GM23338 (cell line): Measurements from ENCODE around the gene GNS. TPM values are rescaled to one million over a fixed set of nuclear protein-coding genes. Genes with fewer than 3 reads are reported as not detected.

Source experiments
- ATAC-seq: fragments of 200-7000 bp; cut with Tn5 transposase; 3 replicates; pipeline ENCODE4 v1.9.1; 2020
- DNase-seq: peaks from one replicate; pipeline ENCODE4 v3.0.0-alpha.2; 2015; ENCODE audit warnings: low spot score
- H2AFZ ChIP-seq: fragments of 200-600 bp; sonication (generic); 2 replicates; pipeline ENCODE4 v1.8.0; 2016; ENCODE audit warnings: antibody characterized with exemption, mild to moderate bottlenecking, moderate library complexity
- H3F3A ChIP-seq: fragments of 200-600 bp; sonication (generic); replicated peaks from 2 replicates; pipeline ENCODE4 v1.8.0; 2017; ENCODE audit warnings: antibody characterized with exemption, mixed run types, low read depth
- H3K27ac ChIP-seq: fragments of 200-600 bp; sonication (generic); 2 replicates; pipeline ENCODE4 v1.6.1; 2016; ENCODE audit warnings: low read depth
- H3K27me3 ChIP-seq: fragments of 200-600 bp; sonication (generic); 2 replicates; pipeline ENCODE4 v1.8.0; 2016; ENCODE audit warnings: mild to moderate bottlenecking, mixed run types, moderate library complexity; ENCODE audit not compliant: insufficient read depth
- H3K36me3 ChIP-seq: fragments of 200-600 bp; sonication (generic); 2 replicates; pipeline ENCODE4 v1.8.0; 2016; ENCODE audit warnings: mild to moderate bottlenecking; ENCODE audit not compliant: insufficient read depth
- H3K4me1 ChIP-seq: fragments of 200-600 bp; sonication (generic); 2 replicates; pipeline ENCODE4 v1.8.0; 2016; ENCODE audit warnings: mild to moderate bottlenecking, moderate library complexity; ENCODE audit not compliant: insufficient read depth
- H3K4me2 ChIP-seq: fragments of 200-600 bp; sonication (generic); 2 replicates; pipeline ENCODE4 v1.7.1; 2017; ENCODE audit warnings: mixed run types
- H3K4me3 ChIP-seq: fragments of 200-600 bp; sonication (generic); 2 replicates; pipeline ENCODE4 v1.6.1; 2016; ENCODE audit warnings: mixed run types
- H3K79me2 ChIP-seq: fragments of 200-600 bp; sonication (generic); replicated peaks from 2 replicates; pipeline ENCODE4 v1.8.0; 2017; ENCODE audit warnings: mild to moderate bottlenecking; ENCODE audit not compliant: insufficient read depth
- H3K9me2 ChIP-seq: fragments of 200-600 bp; sonication (generic); 2 replicates; pipeline ENCODE4 v1.8.0; 2017; ENCODE audit not compliant: insufficient read depth
- H4K20me1 ChIP-seq: fragments of 200-600 bp; sonication (generic); replicated peaks from 2 replicates; pipeline ENCODE4 v1.8.0; 2017; ENCODE audit warnings: mild to moderate bottlenecking; ENCODE audit not compliant: insufficient read depth
- H3K27ac Mint-ChIP-seq: 2 replicates; pipeline ENCODE4 v1.8.0; 2020; ENCODE audit warnings: inconsistent platforms, mild to moderate bottlenecking, moderate library complexity, mixed read lengths
- H3K27me3 Mint-ChIP-seq: 3 replicates; pipeline ENCODE4 v1.8.0; 2022; ENCODE audit warnings: low read depth, mild to moderate bottlenecking, moderate library complexity, mixed read lengths, inconsistent platforms; ENCODE audit not compliant: insufficient read depth, poor library complexity
- H3K36me3 Mint-ChIP-seq: 3 replicates; pipeline ENCODE4 v1.8.0; 2021; ENCODE audit warnings: low read depth, mild to moderate bottlenecking, inconsistent platforms, moderate library complexity, mixed read lengths
- H3K4me1 Mint-ChIP-seq: 3 replicates; pipeline ENCODE4 v1.8.0; 2020; ENCODE audit warnings: mild to moderate bottlenecking, inconsistent platforms, mixed read lengths
- H3K4me3 Mint-ChIP-seq: 3 replicates; pipeline ENCODE4 v1.8.0; 2021; ENCODE audit warnings: moderate library complexity, mild to moderate bottlenecking, inconsistent platforms, mixed read lengths
- H3K9me3 Mint-ChIP-seq: 3 replicates; pipeline ENCODE4 v1.8.0; 2020; ENCODE audit warnings: moderate library complexity, mild to moderate bottlenecking, inconsistent platforms, mixed read lengths
- CREB1 ChIP-seq: fragments of 250-450 bp; sonication (Bioruptor Pico); IDR thresholded peaks from 2 replicates; pipeline ENCODE4 v1.5.0; 2020; ENCODE audit warnings: low read depth, mild to moderate bottlenecking, moderate library complexity
- ETS1 ChIP-seq: IDR thresholded peaks from 2 replicates; pipeline ENCODE4 v1.6.1; 2016; ENCODE audit warnings: antibody characterized with exemption
- EZH2 ChIP-seq: fragments of 200-600 bp; sonication (generic); IDR thresholded peaks from one replicate; pipeline ENCODE4 v1.8.0; 2017; ENCODE audit warnings: antibody characterized with exemption, mild to moderate bottlenecking, low read depth; ENCODE audit not compliant: unreplicated experiment
- JUNB ChIP-seq: IDR thresholded peaks from one replicate; pipeline ENCODE4 v1.6.1; 2016; ENCODE audit warnings: antibody characterized with exemption; ENCODE audit not compliant: unreplicated experiment
- NANOG ChIP-seq: IDR thresholded peaks from 2 replicates; pipeline ENCODE4 v1.6.1; 2016; ENCODE audit warnings: antibody characterized with exemption, borderline replicate concordance
- POLR2AphosphoS5 ChIP-seq: IDR thresholded peaks from 2 replicates; pipeline ENCODE4 v1.6.1; 2016; ENCODE audit warnings: antibody characterized with exemption, low read depth
- STAT1 ChIP-seq: IDR thresholded peaks from one replicate; pipeline ENCODE4 v1.6.1; 2016; ENCODE audit warnings: antibody characterized with exemption; ENCODE audit not compliant: unreplicated experiment
- ZNF114 ChIP-seq: fragments of 250-450 bp; sonication (Bioruptor Pico); IDR thresholded peaks from 2 replicates; pipeline ENCODE4 v1.5.0; 2020; ENCODE audit warnings: mild to moderate bottlenecking, moderate library complexity
- ZNF331 ChIP-seq: fragments of 250-450 bp; sonication (Bioruptor Pico); IDR thresholded peaks from 2 replicates; pipeline ENCODE4 v1.5.0; 2020; ENCODE audit warnings: low read depth, mild to moderate bottlenecking, moderate library complexity
- polyA plus RNA-seq: library from polyadenylated mRNA; unstranded; fragments of >200 nt; fragmentation: Nextera tagmentation; extraction: Ambion mirVana; gene quantifications from 2 replicates; pipeline ENCODE4 v1.2.1, GENCODE V29; 2016
- total RNA-seq: library from RNA; depleted of rRNA; stranded (reverse); fragments of >200 nt; shearing (Covaris generic); gene quantifications from 2 replicates; pipeline ENCODE4 v1.2.3, GENCODE V29; 2014
- TF ChIP-seq, protein P1 (sequence below): fragments of 250-450 bp; sonication (Bioruptor Pico); IDR thresholded peaks from 2 replicates; pipeline ENCODE4 v1.5.0; 2020; ENCODE audit warnings: mild to moderate bottlenecking, moderate library complexity
- TF ChIP-seq, protein P2 (sequence below): IDR thresholded peaks from one replicate; pipeline ENCODE4 v1.6.1; 2018; ENCODE audit warnings: antibody characterized with exemption; ENCODE audit not compliant: unreplicated experiment
- TF ChIP-seq, protein P3 (sequence below), 2 experiments: fragments of 200-600 bp in 1 of 2; sonication (generic) in 1 of 2; conservative IDR thresholded peaks; 2 replicates each; pipeline versions ENCODE4 v1.5.1 to v1.6.1; 2016 to 2017; ENCODE audit warnings: antibody characterized with exemption in 2 of 2, low read depth in 2 of 2, mild to moderate bottlenecking in 2 of 2, moderate library complexity in 1 of 2

Gene GNS
- total and polyA plus RNA-seq, 2 experiments from 2014 or later: 12.3 to 34.9 TPM

DNA sequence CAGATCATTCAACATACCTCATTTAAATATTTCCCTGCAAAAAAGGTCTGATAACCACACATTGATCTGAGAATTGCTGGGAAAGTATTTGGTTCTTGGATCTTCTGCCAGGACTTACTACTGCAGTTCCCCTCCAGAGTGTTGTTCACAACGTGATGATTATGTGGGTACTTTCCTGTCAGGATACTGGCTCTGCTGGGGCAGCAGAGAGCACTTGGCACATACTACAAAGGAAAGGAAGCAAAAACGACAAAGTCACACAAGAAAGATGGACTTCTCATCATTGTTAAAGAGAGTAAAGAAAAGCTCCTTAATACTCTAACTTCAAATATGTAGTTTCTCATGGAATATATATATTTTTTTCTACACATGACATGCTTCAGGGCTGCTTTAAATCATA, 11.5 kb downstream of the GNS start (continued):
- TF ChIP-seq STAT1: no peak

DNA sequence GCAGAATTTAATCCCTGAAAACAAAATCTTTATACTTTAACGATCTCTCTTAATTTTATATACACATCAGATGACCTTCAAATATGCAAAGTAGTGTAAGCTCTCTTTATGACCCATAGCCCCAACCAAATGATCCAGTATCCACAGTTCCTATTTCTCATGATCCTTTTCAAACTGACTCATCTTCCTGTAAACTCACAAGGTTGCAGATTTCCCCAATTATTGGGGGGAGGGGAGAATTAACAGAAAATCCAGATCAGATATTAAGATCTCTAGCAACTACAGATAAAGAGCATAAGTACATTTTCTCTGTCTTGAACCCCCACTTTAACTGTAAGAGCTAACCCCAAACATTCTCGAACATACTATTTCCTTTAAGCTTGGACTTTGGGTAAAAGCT, 12.5 kb downstream of the GNS start:
- no peaks in the 10 kb centered on the region for H3K4me1 Mint-ChIP-seq
- Histone ChIP-seq H3K79me2 (no peaks in the 10 kb centered on the region), H2AFZ (no peak overlapping the region), H3K4me3 (no peak overlapping the region), H3K36me3 (peaks cover 53% of the 10 kb centered on the region), H4K20me1 (peaks cover 4% of the 10 kb centered on the region; the same call in 1 of the 2 replicates), H3K4me2 (no peak overlapping the region), H3F3A (no peaks in the 10 kb centered on the region), H3K27me3 (no peaks in the 10 kb centered on the region), H3K4me1 (no peaks in the 10 kb centered on the region), H3K9me2 (no peaks in the 10 kb centered on the region), H3K27ac (no peak overlapping the region)
- H3K9me3 Mint-ChIP-seq: no peaks in the 10 kb centered on the region
- ATAC-seq (no peak), DNase-seq (no peak)
- H3K27me3 Mint-ChIP-seq: no peaks in the 10 kb centered on the region
- peaks cover 55% of the 10 kb centered on the region for H3K36me3 Mint-ChIP-seq
- no peak overlapping the region for H3K27ac Mint-ChIP-seq
- TF ChIP-seq POLR2AphosphoS5: no peak
- no peak for TF ChIP-seq STAT1
- TF ChIP-seq, protein P1, sequence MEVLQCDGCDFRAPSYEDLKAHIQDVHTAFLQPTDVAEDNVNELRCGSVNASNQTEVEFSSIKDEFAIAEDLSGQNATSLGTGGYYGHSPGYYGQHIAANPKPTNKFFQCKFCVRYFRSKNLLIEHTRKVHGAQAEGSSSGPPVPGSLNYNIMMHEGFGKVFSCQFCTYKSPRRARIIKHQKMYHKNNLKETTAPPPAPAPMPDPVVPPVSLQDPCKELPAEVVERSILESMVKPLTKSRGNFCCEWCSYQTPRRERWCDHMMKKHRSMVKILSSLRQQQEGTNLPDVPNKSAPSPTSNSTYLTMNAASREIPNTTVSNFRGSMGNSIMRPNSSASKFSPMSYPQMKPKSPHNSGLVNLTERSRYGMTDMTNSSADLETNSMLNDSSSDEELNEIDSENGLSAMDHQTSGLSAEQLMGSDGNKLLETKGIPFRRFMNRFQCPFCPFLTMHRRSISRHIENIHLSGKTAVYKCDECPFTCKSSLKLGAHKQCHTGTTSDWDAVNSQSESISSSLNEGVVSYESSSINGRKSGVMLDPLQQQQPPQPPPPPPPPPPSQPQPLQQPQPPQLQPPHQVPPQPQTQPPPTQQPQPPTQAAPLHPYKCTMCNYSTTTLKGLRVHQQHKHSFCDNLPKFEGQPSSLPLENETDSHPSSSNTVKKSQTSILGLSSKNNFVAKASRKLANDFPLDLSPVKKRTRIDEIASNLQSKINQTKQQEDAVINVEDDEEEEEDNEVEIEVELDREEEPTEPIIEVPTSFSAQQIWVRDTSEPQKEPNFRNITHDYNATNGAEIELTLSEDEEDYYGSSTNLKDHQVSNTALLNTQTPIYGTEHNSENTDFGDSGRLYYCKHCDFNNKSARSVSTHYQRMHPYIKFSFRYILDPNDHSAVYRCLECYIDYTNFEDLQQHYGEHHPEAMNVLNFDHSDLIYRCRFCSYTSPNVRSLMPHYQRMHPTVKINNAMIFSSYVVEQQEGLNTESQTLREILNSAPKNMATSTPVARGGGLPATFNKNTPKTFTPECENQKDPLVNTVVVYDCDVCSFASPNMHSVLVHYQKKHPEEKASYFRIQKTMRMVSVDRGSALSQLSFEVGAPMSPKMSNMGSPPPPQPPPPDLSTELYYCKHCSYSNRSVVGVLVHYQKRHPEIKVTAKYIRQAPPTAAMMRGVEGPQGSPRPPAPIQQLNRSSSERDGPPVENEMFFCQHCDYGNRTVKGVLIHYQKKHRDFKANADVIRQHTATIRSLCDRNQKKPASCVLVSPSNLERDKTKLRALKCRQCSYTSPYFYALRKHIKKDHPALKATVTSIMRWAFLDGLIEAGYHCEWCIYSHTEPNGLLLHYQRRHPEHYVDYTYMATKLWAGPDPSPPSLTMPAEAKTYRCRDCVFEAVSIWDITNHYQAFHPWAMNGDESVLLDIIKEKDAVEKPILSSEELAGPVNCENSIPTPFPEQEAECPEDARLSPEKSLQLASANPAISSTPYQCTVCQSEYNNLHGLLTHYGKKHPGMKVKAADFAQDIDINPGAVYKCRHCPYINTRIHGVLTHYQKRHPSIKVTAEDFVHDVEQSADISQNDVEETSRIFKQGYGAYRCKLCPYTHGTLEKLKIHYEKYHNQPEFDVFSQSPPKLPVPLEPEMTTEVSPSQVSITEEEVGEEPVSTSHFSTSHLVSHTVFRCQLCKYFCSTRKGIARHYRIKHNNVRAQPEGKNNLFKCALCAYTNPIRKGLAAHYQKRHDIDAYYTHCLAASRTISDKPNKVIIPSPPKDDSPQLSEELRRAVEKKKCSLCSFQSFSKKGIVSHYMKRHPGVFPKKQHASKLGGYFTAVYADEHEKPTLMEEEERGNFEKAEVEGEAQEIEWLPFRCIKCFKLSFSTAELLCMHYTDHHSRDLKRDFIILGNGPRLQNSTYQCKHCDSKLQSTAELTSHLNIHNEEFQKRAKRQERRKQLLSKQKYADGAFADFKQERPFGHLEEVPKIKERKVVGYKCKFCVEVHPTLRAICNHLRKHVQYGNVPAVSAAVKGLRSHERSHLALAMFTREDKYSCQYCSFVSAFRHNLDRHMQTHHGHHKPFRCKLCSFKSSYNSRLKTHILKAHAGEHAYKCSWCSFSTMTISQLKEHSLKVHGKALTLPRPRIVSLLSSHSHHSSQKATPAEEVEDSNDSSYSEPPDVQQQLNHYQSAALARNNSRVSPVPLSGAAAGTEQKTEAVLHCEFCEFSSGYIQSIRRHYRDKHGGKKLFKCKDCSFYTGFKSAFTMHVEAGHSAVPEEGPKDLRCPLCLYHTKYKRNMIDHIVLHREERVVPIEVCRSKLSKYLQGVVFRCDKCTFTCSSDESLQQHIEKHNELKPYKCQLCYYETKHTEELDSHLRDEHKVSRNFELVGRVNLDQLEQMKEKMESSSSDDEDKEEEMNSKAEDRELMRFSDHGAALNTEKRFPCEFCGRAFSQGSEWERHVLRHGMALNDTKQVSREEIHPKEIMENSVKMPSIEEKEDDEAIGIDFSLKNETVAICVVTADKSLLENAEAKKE (CRISPR knock-in tag): no peak
- TF ChIP-seq ZNF331 (CRISPR knock-in tag): no peak
- no peak for TF ChIP-seq NANOG
- no peak for TF ChIP-seq CREB1
- no peak for TF ChIP-seq JUNB
- TF ChIP-seq, protein P2, sequence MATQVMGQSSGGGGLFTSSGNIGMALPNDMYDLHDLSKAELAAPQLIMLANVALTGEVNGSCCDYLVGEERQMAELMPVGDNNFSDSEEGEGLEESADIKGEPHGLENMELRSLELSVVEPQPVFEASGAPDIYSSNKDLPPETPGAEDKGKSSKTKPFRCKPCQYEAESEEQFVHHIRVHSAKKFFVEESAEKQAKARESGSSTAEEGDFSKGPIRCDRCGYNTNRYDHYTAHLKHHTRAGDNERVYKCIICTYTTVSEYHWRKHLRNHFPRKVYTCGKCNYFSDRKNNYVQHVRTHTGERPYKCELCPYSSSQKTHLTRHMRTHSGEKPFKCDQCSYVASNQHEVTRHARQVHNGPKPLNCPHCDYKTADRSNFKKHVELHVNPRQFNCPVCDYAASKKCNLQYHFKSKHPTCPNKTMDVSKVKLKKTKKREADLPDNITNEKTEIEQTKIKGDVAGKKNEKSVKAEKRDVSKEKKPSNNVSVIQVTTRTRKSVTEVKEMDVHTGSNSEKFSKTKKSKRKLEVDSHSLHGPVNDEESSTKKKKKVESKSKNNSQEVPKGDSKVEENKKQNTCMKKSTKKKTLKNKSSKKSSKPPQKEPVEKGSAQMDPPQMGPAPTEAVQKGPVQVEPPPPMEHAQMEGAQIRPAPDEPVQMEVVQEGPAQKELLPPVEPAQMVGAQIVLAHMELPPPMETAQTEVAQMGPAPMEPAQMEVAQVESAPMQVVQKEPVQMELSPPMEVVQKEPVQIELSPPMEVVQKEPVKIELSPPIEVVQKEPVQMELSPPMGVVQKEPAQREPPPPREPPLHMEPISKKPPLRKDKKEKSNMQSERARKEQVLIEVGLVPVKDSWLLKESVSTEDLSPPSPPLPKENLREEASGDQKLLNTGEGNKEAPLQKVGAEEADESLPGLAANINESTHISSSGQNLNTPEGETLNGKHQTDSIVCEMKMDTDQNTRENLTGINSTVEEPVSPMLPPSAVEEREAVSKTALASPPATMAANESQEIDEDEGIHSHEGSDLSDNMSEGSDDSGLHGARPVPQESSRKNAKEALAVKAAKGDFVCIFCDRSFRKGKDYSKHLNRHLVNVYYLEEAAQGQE: no peak
- no peak for TF ChIP-seq ZNF114 (CRISPR knock-in tag)
- no peak for TF ChIP-seq EZH2
- TF ChIP-seq, protein P3, sequence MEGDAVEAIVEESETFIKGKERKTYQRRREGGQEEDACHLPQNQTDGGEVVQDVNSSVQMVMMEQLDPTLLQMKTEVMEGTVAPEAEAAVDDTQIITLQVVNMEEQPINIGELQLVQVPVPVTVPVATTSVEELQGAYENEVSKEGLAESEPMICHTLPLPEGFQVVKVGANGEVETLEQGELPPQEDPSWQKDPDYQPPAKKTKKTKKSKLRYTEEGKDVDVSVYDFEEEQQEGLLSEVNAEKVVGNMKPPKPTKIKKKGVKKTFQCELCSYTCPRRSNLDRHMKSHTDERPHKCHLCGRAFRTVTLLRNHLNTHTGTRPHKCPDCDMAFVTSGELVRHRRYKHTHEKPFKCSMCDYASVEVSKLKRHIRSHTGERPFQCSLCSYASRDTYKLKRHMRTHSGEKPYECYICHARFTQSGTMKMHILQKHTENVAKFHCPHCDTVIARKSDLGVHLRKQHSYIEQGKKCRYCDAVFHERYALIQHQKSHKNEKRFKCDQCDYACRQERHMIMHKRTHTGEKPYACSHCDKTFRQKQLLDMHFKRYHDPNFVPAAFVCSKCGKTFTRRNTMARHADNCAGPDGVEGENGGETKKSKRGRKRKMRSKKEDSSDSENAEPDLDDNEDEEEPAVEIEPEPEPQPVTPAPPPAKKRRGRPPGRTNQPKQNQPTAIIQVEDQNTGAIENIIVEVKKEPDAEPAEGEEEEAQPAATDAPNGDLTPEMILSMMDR (conservative IDR thresholded peaks at IDR 0.05; ENCODE audit: low read depth in 2 of 2): no peak
- no peak for TF ChIP-seq ETS1
- H3K4me3 Mint-ChIP-seq: no peak overlapping the region
